Stimulated activated CD8-positive, alpha-beta memory T cell treated with anti-CD3 and anti-CD28 coated beads, Interleukin-4, amount 100 ng/mL, for 24 hours (primary cell): Measurements from ENCODE around the gene SLC1A7.

ENCODE experiments used
- DNase-seq: peaks from one replicate; pipeline ENCODE4 v3.0.0-alpha.2; 2020; ENCODE audit warnings: low read depth

Gene SLC1A7

GRCh38 chr1:53090227-53091147, 52.0 kb downstream of the SLC1A7 start:
- DNase-seq, result no peak

DNA sequence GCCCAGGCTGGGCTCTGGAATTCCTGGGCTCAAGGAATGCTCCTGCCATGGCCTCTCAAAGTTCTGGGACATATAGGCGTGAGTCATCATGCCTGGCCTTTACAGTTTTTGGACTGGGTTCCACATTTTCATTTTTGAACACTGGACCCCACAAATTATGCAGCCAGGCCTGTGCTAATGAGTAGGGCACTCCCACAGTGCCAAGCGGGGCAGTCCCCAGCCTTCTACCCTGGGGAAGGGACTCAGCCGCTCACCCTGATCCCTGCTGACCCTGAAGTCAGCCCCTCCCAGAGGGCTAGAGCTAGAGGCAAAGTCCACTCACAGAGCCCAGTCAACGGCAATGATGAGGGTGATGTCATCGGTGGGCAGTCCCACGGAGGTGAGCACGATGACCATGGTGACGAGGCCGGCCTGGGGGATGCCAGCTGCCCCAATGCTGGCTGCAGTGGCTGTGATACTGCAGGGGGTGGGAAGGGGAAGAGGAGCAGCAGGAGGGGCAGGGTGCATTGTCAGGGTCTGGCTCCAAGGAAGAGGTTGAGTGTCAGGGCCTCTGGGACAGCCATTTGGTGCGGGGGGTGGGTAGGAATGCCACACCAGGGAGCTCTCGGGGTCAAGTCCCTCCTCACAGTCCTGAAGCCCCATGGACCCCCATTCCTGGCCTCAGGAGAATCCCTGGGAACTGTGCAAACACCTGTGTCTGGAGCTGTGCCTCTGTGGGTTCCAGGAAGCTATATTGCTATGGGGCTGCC, 52.8 kb downstream of the SLC1A7 start:
- no peak for DNase-seq

DNA sequence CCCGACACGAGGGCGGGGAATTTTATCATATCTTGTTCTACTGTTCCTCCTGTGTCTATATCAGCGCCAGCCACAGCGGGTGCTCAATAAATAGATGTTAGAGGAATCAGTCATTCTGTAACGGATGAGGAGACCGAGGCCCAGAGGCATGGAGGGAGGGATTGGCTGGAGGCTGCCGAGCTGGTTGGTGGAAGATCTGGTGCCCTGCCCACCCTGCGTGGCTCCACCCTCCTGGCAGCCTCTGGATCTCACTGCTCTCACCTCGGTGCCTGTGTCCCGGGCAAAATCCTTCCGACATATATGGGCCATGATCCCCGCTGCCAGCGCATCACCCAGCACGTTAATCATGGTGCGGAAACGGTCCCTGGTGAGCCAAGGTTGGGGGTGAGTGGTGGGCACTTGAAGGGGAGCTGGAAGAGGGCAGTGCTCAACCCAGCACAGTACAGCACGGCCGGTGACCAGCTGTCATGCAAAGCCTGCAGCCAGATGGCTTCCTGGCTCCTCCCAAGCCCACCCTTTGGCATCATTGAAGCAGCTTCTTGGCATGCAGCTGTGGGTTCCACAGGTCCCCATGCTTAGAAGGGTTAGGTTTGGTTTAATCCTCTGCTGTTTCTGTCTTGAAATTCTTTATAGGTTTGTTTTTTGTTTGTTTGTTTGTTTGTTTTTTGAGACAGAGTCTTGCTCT, 53.7 kb downstream of the SLC1A7 start:
- no peak for DNase-seq

GRCh38 chr1:53087332-53088285, 54.8 kb downstream of the SLC1A7 start:
- DNase-seq, result no peak

DNA sequence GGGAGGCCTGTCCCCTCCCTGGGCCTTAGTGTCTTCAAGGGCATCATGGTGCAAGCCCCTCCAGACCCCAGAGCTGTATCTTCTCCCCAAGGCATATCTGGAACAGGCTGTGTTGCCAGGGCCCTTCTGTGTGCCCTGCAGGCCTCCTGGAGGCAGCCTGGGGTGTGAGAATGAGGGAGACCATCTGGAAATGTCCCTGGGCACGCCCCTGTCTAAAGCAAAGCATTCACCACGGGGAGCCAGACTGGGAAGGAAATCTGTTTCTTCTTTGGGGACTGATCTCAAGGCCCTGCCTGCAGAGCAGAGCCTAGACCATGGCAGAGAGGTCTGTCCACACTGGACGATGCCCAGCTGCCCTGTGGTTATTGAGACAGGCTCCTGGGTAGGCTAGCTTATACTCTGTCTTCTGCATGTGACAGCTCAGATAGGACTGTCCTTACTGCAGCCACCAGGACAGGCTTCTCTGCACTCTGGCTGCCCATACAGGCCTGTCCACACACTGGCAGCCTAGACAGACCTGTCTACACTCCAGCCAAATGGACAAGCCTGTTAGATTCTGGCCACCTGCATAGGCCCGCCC, 55.9 kb downstream of the SLC1A7 start:
- DNase-seq, result no peak

GRCh38 chr1:53085405-53085804, 57.0 kb downstream of the SLC1A7 start:
- DNase-seq, result no peak

GRCh38 chr1:53084589-53084971, 57.9 kb downstream of the SLC1A7 start:
- DNase-seq, result no peak

DNA sequence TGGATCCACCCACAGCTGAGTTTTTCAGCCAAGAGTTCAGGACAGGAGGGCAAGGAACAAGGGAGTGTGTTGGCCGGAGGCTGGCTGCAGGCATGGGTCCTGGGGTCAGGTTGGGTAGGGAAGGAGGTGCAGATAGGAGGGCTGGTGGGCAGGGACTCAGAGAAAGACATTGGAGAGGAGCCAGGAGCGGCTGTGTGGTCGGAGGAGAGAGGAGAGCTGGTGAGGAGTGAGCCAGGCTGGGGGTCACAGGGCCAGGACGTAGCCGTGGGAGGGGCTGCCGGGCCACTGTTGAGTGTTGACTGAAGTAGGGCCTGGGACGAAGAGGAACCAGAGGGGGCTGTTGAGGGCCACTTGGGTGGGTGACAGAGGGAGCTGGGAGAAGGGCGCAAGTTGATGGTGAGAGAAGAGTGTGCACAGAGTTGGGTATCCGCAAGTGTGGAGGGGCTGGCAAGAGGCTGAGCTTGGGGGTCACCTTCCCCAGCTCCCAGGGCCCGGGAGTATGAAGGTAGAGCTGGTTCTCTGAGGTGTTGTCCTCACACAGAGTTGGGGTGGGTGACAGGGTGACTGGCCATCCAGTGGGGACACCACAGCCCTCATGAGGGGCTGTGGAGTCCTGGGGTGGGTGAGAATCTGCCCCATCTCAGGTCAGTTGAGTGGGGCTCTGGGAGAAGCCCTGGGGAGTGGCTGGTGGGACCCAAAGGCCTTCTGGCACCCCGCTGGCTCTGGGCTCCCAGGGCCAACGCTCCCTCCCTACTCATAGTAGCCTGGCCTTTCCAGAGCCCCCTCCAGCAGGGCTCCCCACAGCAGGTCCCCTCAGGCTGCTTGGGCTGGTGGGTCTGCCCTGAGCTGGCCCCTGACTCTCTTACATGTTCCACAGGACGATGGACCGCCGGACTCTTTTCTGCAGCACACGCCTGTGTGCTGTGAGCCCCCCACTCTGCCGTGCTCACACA, 58.5 kb downstream of the SLC1A7 start:
- no peak for DNase-seq

GRCh38 chr1:53082826-53083455, 59.5 kb downstream of the SLC1A7 start:
- DNase-seq, result no peak

- DNase-seq, result no peak
Observed at GRCh38 chr1:53081384-53082066, 60.9 kb downstream of the SLC1A7 start.

DNA sequence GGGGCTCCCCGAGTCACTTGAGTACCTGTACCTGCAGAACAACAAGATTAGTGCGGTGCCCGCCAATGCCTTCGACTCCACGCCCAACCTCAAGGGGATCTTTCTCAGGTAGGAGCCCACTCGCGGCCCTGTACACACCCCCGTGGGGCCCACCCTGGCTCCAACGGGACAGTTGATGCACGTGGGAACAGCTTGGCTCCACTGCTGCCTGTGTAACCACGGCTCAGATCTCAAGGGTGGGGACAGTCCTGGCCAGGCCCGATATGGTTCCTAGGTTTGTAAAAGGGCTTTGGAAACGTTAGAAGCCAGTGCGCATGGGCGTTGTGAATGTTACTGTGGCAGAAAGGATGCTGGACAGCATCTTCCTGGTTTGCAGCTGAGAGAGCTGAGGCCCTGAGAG, 61.7 kb downstream of the SLC1A7 start:
- no peak for DNase-seq

GRCh38 chr1:53080041-53080440, 62.4 kb downstream of the SLC1A7 start:
- DNase-seq, result no peak

- no peak for DNase-seq
Observed at GRCh38 chr1:53079251-53079650, 63.2 kb downstream of the SLC1A7 start.

GRCh38 chr1:53078333-53079101, 63.9 kb downstream of the SLC1A7 start:
- no peak for DNase-seq

- no peak for DNase-seq
Observed at GRCh38 chr1:53077599-53077965, 64.9 kb downstream of the SLC1A7 start.

GRCh38 chr1:53076721-53077598, 65.5 kb downstream of the SLC1A7 start:
- no peak for DNase-seq

GRCh38 chr1:53076165-53076564, 66.3 kb downstream of the SLC1A7 start:
- no peak for DNase-seq
